Upper lobe of right lung (tissue), 1 donor: ENCODE measurements around the gene TM4SF5. TPM values are rescaled to one million over a fixed set of nuclear protein-coding genes. Genes with fewer than 3 reads are reported as not detected.

Experiments used
- ATAC-seq: fragments of 200-7000 bp; cut with Tn5 transposase; one replicate; pipeline ENCODE4 v1.9.1; 2020; ENCODE audit warnings: mild to moderate bottlenecking, moderate library complexity
- DNase-seq: peaks from one replicate; pipeline ENCODE4 v3.0.0-alpha.2; 2020
- H3K27ac ChIP-seq: fragments of 200-600 bp; one replicate; pipeline ENCODE4 v1.8.0; 2022
- H3K27me3 ChIP-seq: fragments of 200-600 bp; one replicate; pipeline ENCODE4 v1.8.0; 2022; ENCODE audit warnings: mild to moderate bottlenecking
- H3K36me3 ChIP-seq: fragments of 200-600 bp; one replicate; pipeline ENCODE4 v1.8.0; 2022
- H3K4me1 ChIP-seq: fragments of 200-600 bp; one replicate; pipeline ENCODE4 v1.8.0; 2022
- H3K4me3 ChIP-seq: fragments of 200-600 bp; one replicate; pipeline ENCODE4 v1.8.0; 2022; ENCODE audit warnings: mild to moderate bottlenecking
- H3K9me3 ChIP-seq: fragments of 200-600 bp; one replicate; pipeline ENCODE4 v1.8.0; 2022
- intact Hi-C: fragments of 100-400 bp; cut with DNase I; formaldehyde crosslinking; loops from one replicate; pipeline ENCODE4 v1.11.0; 2022
- long read RNA-seq: library from polyadenylated mRNA; unstranded; transcript quantifications from one replicate; pipeline ENCODE4 v2.0.0, GENCODE V29; 2021
- total RNA-seq: library from RNA; stranded (reverse); fragmentation: NEBNext Ultra II Directional; extraction: Animal tissue kit (Norgen Biotek cat#: 25700); gene quantifications from one replicate; pipeline ENCODE4 v1.2.1, GENCODE V29; 2021
- TF ChIP-seq, protein P1 (sequence below): fragments of 200-600 bp; IDR thresholded peaks from one replicate; pipeline ENCODE4 v1.8.0; 2022; ENCODE audit warnings: antibody characterized with exemption
- donor health status: DM: no; HTN: yes; CAD: no; lungs with severe emphysema.

TM4SF5 gene, protein sequence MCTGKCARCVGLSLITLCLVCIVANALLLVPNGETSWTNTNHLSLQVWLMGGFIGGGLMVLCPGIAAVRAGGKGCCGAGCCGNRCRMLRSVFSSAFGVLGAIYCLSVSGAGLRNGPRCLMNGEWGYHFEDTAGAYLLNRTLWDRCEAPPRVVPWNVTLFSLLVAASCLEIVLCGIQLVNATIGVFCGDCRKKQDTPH
- not detected for total RNA-seq
- long read RNA-seq = 0 reads

DNA sequence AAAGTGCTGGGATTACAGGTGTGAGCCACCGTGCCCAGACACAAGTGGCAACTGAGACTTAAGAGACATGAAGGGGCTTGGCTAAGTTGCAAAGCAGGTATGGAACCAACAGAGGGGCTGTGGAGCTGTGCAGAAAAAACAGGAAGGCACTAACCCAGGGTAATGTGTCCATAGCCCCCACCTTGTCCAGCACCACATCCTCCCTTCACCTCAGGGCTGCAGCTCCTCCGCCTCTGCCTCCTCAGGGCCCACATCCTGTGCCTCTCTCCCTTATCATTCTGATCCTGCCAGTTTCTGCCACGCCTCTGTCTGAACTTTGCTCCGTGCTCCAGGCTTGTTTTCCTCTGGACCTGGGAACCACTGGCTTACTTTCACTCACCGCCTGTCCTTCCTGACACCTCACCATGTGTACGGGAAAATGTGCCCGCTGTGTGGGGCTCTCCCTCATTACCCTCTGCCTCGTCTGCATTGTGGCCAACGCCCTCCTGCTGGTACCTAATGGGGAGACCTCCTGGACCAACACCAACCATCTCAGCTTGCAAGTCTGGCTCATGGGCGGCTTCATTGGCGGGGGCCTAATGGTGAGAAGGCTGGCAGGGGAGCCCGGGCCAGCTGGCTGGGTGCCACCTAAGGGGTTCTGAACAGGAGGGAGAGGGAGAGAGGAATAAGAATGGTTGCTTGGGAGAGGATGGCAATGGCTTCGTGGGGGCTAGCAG, at the start of gene TM4SF5:
Gene TM4SF5, plus strand, starts transcription at position 368 of the 716 bp plus-strand sequence. Its CDS starts 37 bp downstream, at position 405.
- H3K27me3 ChIP-seq = no peaks in the 10 kb centered on the region
- H3K4me1 ChIP-seq = no peaks in the 10 kb centered on the region
- H3K27ac ChIP-seq = no peak within 1 kb of the TSS
- ATAC-seq (no peak), DNase-seq (no peak)
- H3K9me3 ChIP-seq = no peaks in the 10 kb centered on the region
- intact Hi-C loops = no loop called here
- TF ChIP-seq, protein P1, sequence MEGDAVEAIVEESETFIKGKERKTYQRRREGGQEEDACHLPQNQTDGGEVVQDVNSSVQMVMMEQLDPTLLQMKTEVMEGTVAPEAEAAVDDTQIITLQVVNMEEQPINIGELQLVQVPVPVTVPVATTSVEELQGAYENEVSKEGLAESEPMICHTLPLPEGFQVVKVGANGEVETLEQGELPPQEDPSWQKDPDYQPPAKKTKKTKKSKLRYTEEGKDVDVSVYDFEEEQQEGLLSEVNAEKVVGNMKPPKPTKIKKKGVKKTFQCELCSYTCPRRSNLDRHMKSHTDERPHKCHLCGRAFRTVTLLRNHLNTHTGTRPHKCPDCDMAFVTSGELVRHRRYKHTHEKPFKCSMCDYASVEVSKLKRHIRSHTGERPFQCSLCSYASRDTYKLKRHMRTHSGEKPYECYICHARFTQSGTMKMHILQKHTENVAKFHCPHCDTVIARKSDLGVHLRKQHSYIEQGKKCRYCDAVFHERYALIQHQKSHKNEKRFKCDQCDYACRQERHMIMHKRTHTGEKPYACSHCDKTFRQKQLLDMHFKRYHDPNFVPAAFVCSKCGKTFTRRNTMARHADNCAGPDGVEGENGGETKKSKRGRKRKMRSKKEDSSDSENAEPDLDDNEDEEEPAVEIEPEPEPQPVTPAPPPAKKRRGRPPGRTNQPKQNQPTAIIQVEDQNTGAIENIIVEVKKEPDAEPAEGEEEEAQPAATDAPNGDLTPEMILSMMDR = no peak
- H3K4me3 ChIP-seq = no peak within 1 kb of the TSS
- H3K36me3 ChIP-seq = no peaks in the 10 kb centered on the region

DNA sequence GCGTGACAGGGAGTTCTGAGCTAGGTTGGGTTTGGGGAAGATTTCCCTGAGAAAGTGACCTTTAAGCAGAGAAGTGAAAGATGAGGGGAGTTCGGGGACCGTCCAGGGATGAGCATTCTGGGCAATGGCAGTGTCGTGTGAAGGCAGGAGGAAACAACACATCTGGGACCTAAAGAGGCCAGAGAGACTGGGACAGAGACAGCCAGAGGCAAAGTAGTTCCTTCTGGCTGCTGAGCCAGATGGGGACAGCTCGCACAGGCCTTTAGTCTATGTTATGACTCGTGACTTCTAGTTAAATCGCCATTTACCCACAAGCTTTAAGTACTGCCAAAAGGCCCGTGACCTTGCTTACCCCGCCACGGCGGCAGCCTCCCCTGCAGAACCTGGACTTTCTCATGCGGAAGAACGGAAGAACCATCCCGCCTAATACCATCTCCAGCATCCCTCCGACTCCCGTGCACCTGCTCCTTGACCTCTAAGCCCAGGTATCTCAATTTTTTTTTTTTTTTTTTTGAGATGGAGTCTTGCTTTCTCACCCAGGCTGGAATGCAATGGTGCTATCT, 48.9 kb upstream of the TM4SF5 start:
- DNase-seq = no peak
- Histone ChIP-seq H3K4me1 (no peaks in the 10 kb centered on the region), H3K9me3 (no peaks in the 10 kb centered on the region), H3K27me3 (no peaks in the 10 kb centered on the region), H3K4me3 (no peak overlapping the region), H3K27ac (no peak overlapping the region), H3K36me3 (peaks cover 21% of the 10 kb centered on the region)
- no peak for ATAC-seq
- intact Hi-C loops = no loop called here
- TF ChIP-seq, protein P1 = no peak

DNA sequence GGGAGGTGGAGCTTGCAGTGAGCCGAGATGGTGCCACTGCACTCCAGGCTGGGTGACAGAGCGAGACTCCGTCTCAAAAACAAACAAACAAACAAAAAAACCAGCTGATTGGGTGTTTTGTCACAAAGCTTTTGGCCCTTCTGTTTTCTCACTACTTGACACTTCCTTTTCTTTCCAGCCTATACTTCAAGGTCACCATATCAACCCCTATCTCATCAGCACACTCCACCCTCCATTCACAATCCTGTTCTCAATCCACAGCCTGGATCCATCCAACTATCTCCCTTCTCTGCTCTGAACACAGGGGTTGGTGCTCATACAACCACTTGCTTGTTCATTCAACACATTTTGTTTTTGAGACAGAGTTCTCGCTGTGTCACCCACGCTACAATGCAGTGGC, 47.0 kb upstream of the TM4SF5 start:
- no peaks in the 10 kb centered on the region for H3K27me3 ChIP-seq
- TF ChIP-seq, protein P1 = no peak
- intact Hi-C loops = no loop called here
- no peak for DNase-seq
- H3K4me1 ChIP-seq = no peaks in the 10 kb centered on the region
- H3K36me3 ChIP-seq = peaks cover 6% of the 10 kb centered on the region
- no peak for ATAC-seq
- H3K4me3 ChIP-seq = no peak overlapping the region
- H3K27ac ChIP-seq = no peak overlapping the region
- H3K9me3 ChIP-seq = no peaks in the 10 kb centered on the region

DNA sequence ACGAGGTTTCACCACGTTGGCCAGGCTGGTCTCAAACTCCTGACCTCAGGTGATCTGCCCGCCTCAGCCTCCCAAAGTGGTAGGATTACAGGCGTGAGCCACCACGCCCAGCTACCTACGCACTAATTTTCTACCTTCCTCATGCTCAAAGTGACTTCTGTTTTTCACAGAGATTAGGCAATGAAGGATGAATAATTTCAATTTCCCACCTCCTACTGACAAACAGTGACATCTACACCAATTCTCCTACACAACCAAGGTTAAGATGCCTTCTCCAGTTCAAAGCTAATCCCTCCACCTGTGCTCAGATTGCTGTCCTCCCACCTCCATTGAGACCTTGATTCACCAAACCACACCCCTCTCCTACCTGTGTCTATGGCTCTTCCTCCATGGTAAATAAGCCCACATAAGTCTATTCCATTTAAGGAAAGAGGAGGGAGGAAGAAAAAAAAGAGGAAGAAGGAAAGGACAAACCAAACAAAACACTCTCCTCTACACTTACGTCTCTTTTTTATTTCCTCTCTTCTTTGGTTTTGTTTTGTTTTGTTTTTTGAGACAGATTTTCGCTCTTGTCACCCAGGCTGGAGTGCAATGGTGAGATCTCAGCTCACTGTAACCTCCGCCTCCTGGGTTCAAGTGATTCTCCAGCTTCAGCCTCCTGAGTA, 45.9 kb upstream of the TM4SF5 start:
- Histone ChIP-seq H3K27ac (peak overlapping the region; percentile 55), H3K4me3 (no peak overlapping the region), H3K27me3 (no peaks in the 10 kb centered on the region), H3K9me3 (no peaks in the 10 kb centered on the region), H3K4me1 (no peaks in the 10 kb centered on the region), H3K36me3 (no peaks in the 10 kb centered on the region)
- peak; percentile 32 for ATAC-seq
- intact Hi-C loops = no loop called here
- no peak for DNase-seq
- TF ChIP-seq, protein P1 = no peak

DNA sequence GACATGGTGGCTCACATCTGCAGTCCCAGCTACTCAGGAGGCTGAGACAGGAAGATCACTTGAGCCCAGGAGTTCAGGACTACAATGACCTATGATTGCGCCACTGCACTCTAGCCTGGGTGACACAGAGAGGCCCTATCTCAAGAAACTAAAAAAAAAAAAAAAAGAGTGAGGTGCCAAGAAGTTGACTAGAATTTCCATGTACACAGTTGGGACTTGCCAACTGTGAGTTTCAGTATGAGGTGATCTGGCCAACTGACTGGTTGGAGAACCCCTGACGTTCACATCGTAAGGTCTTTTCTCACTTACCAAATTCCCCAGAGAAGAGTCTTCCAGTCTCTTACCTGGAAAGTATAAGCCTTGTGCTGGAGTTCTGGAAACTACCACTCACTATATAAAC, 43.6 kb upstream of the TM4SF5 start:
- H3K4me3 ChIP-seq = no peak overlapping the region
- DNase-seq = no peak
- intact Hi-C loops = no loop called here

More for the DNA sequence above, 43.6 kb upstream of the TM4SF5 start:
- Histone ChIP-seq H3K36me3 (peaks cover 5% of the 10 kb centered on the region), H3K4me1 (peaks cover 14% of the 10 kb centered on the region), H3K27ac (no peak overlapping the region), H3K9me3 (no peaks in the 10 kb centered on the region), H3K27me3 (no peaks in the 10 kb centered on the region)
- TF ChIP-seq, protein P1 = no peak
- ATAC-seq = peak; percentile 1
